ENCODE data around the gene ITGAL.

- TF ChIP-seq ELF4 (IDR thresholded peaks at IDR 0.05) = no peak
- TF ChIP-seq BHLHE40 (IDR thresholded peaks at IDR 0.05; ENCODE audit: borderline replicate concordance) = no peak
- no peak for TF ChIP-seq SP1 (IDR thresholded peaks at IDR 0.05)
- TF ChIP-seq ARNT (IDR thresholded peaks at IDR 0.05) = no peak
- TF ChIP-seq FOXM1 (IDR thresholded peaks at IDR 0.05; ENCODE audit: borderline replicate concordance) = no peak
- no peak for TF ChIP-seq FOXA1 (IDR thresholded peaks at IDR 0.05)
- TF ChIP-seq, protein P1, sequence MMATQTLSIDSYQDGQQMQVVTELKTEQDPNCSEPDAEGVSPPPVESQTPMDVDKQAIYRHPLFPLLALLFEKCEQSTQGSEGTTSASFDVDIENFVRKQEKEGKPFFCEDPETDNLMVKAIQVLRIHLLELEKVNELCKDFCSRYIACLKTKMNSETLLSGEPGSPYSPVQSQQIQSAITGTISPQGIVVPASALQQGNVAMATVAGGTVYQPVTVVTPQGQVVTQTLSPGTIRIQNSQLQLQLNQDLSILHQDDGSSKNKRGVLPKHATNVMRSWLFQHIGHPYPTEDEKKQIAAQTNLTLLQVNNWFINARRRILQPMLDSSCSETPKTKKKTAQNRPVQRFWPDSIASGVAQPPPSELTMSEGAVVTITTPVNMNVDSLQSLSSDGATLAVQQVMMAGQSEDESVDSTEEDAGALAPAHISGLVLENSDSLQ (IDR thresholded peaks at IDR 0.05) = no peak
- no peak for TF ChIP-seq NFRKB (IDR thresholded peaks at IDR 0.05)
- no peak for TF ChIP-seq ZNF384 (IDR thresholded peaks at IDR 0.05)
- TF ChIP-seq CTBP1 (IDR thresholded peaks at IDR 0.05; ENCODE audit: borderline replicate concordance) = no peak
- TF ChIP-seq L3MBTL2 (conservative IDR thresholded peaks at IDR 0.05) = no peak
These were observed 24.9 kb upstream of the ITGAL start for GRCh38 chr16:30447512-30448226.
